ENCODE measurements around the gene CDK3.

The CDK3 gene

GRCh38 chr17:76004750-76005262 lies 4.2 kb downstream of the CDK3 start:
- H3K36me3 Mint-ChIP-seq = peaks cover 8% of the 10 kb centered on the region
- ATAC-seq = no peak
- peaks cover 8% of the 10 kb centered on the region for H3K4me1 Mint-ChIP-seq
- no peak overlapping the region for H3K27ac Mint-ChIP-seq
- no peaks in the 10 kb centered on the region for H3K27me3 Mint-ChIP-seq
- H3K9me3 Mint-ChIP-seq = no peaks in the 10 kb centered on the region
- H3K4me3 Mint-ChIP-seq = no peak overlapping the region

- Mint-ChIP-seq H3K9me3 (no peaks in the 10 kb centered on the region), H3K4me1 (peaks cover 8% of the 10 kb centered on the region), H3K27me3 (no peaks in the 10 kb centered on the region), H3K27ac (peak overlapping the region; percentile 70), H3K4me3 (no peak overlapping the region), H3K36me3 (peaks cover 8% of the 10 kb centered on the region)
- ATAC-seq = peak; percentile 50
Measured at GRCh38 chr17:76005263-76006149, 4.9 kb downstream of the CDK3 start.

- Mint-ChIP-seq H3K9me3 (no peaks in the 10 kb centered on the region), H3K27ac (no peak overlapping the region), H3K4me1 (peaks cover 8% of the 10 kb centered on the region), H3K27me3 (no peaks in the 10 kb centered on the region), H3K4me3 (no peak overlapping the region), H3K36me3 (peaks cover 8% of the 10 kb centered on the region)
- ATAC-seq = no peak
Measured at GRCh38 chr17:76007131-76007849, 6.6 kb downstream of the CDK3 start.

GRCh38 chr17:76007850-76008165 lies 7.2 kb downstream of the CDK3 start:
- H3K4me1 Mint-ChIP-seq = peaks cover 8% of the 10 kb centered on the region

GRCh38 chr17:76008208-76008607 lies 7.6 kb downstream of the CDK3 start:
- H3K9me3 Mint-ChIP-seq = no peaks in the 10 kb centered on the region
- H3K27ac Mint-ChIP-seq = no peak overlapping the region
- no peak overlapping the region for H3K4me3 Mint-ChIP-seq
- no peak for ATAC-seq
- peaks cover 8% of the 10 kb centered on the region for H3K4me1 Mint-ChIP-seq
- no peaks in the 10 kb centered on the region for H3K27me3 Mint-ChIP-seq
- H3K36me3 Mint-ChIP-seq = peaks cover 8% of the 10 kb centered on the region

More at GRCh38 chr17:76007850-76008165, 7.2 kb downstream of the CDK3 start:
- H3K27me3 Mint-ChIP-seq = no peaks in the 10 kb centered on the region
- no peak for ATAC-seq
- no peaks in the 10 kb centered on the region for H3K9me3 Mint-ChIP-seq
- H3K36me3 Mint-ChIP-seq = peaks cover 8% of the 10 kb centered on the region
- H3K4me3 Mint-ChIP-seq = no peak overlapping the region
- H3K27ac Mint-ChIP-seq = no peak overlapping the region

- H3K36me3 Mint-ChIP-seq = peaks cover 8% of the 10 kb centered on the region
- H3K27me3 Mint-ChIP-seq = peaks cover 1% of the 10 kb centered on the region
- no peak overlapping the region for H3K4me3 Mint-ChIP-seq
- peak overlapping the region; percentile 51 for H3K27ac Mint-ChIP-seq
- H3K9me3 Mint-ChIP-seq = no peaks in the 10 kb centered on the region
- peaks cover 9% of the 10 kb centered on the region for H3K4me1 Mint-ChIP-seq
- ATAC-seq = no peak
Measured at GRCh38 chr17:76008630-76009425, 8.2 kb downstream of the CDK3 start.

- H3K4me3 Mint-ChIP-seq = no peak overlapping the region
- ATAC-seq = no peak
- no peaks in the 10 kb centered on the region for H3K9me3 Mint-ChIP-seq
- H3K4me1 Mint-ChIP-seq = peaks cover 15% of the 10 kb centered on the region
- H3K27ac Mint-ChIP-seq = peak overlapping the region; percentile 51
- H3K36me3 Mint-ChIP-seq = peaks cover 8% of the 10 kb centered on the region
- H3K27me3 Mint-ChIP-seq = peaks cover 7% of the 10 kb centered on the region
Measured at GRCh38 chr17:76009447-76009846, 8.8 kb downstream of the CDK3 start.

- Mint-ChIP-seq H3K4me1 (peaks cover 16% of the 10 kb centered on the region), H3K9me3 (no peaks in the 10 kb centered on the region), H3K4me3 (no peak overlapping the region), H3K27ac (peak overlapping the region; percentile 51), H3K27me3 (peaks cover 7% of the 10 kb centered on the region), H3K36me3 (peaks cover 8% of the 10 kb centered on the region)
- no peak for ATAC-seq
Measured at GRCh38 chr17:76009969-76010661, 9.5 kb downstream of the CDK3 start.

- H3K27me3 Mint-ChIP-seq = peaks cover 7% of the 10 kb centered on the region
- H3K4me1 Mint-ChIP-seq = peaks cover 8% of the 10 kb centered on the region
- H3K9me3 Mint-ChIP-seq = no peaks in the 10 kb centered on the region
- no peak for ATAC-seq
- no peaks in the 10 kb centered on the region for H3K36me3 Mint-ChIP-seq
- H3K27ac Mint-ChIP-seq = no peak overlapping the region
- no peak overlapping the region for H3K4me3 Mint-ChIP-seq
Measured at GRCh38 chr17:76011951-76012350, 11.3 kb downstream of the CDK3 start.

GRCh38 chr17:76013377-76013932 lies 12.8 kb downstream of the CDK3 start:
- H3K4me1 Mint-ChIP-seq = peaks cover 8% of the 10 kb centered on the region
- no peaks in the 10 kb centered on the region for H3K36me3 Mint-ChIP-seq
- H3K27ac Mint-ChIP-seq = no peak overlapping the region
- no peak overlapping the region for H3K4me3 Mint-ChIP-seq
- ATAC-seq = no peak
- no peaks in the 10 kb centered on the region for H3K9me3 Mint-ChIP-seq
- peaks cover 7% of the 10 kb centered on the region for H3K27me3 Mint-ChIP-seq

GRCh38 chr17:76014100-76014924 lies 13.7 kb downstream of the CDK3 start:
- H3K27ac Mint-ChIP-seq = peak overlapping the region; percentile 70
- no peak overlapping the region for H3K4me3 Mint-ChIP-seq
- peak; percentile 84 for ATAC-seq
- H3K36me3 Mint-ChIP-seq = no peaks in the 10 kb centered on the region
- peaks cover 8% of the 10 kb centered on the region for H3K4me1 Mint-ChIP-seq
- no peaks in the 10 kb centered on the region for H3K9me3 Mint-ChIP-seq
- H3K27me3 Mint-ChIP-seq = peaks cover 7% of the 10 kb centered on the region

GRCh38 chr17:76014925-76015261 lies 14.2 kb downstream of the CDK3 start:
- H3K9me3 Mint-ChIP-seq = no peaks in the 10 kb centered on the region
- H3K27me3 Mint-ChIP-seq = peaks cover 7% of the 10 kb centered on the region
- H3K36me3 Mint-ChIP-seq = no peaks in the 10 kb centered on the region
- peaks cover 8% of the 10 kb centered on the region for H3K4me1 Mint-ChIP-seq
- no peak overlapping the region for H3K27ac Mint-ChIP-seq
- no peak overlapping the region for H3K4me3 Mint-ChIP-seq
- no peak for ATAC-seq

GRCh38 chr17:76017481-76018339 lies 17.1 kb downstream of the CDK3 start:
- peaks cover 8% of the 10 kb centered on the region for H3K4me1 Mint-ChIP-seq
- peaks cover 7% of the 10 kb centered on the region for H3K27me3 Mint-ChIP-seq
- H3K9me3 Mint-ChIP-seq = no peaks in the 10 kb centered on the region
- H3K27ac Mint-ChIP-seq = no peak overlapping the region
- no peaks in the 10 kb centered on the region for H3K36me3 Mint-ChIP-seq
- ATAC-seq = peak; percentile 17
- no peak overlapping the region for H3K4me3 Mint-ChIP-seq
